ENCODE measurements around the gene SYDE1.
"Not testable (repeated sequence)": the region's sequence is repeated elsewhere in the genome, so short reads cannot be mapped to it uniquely, and the experiment has no call there.

DNA sequence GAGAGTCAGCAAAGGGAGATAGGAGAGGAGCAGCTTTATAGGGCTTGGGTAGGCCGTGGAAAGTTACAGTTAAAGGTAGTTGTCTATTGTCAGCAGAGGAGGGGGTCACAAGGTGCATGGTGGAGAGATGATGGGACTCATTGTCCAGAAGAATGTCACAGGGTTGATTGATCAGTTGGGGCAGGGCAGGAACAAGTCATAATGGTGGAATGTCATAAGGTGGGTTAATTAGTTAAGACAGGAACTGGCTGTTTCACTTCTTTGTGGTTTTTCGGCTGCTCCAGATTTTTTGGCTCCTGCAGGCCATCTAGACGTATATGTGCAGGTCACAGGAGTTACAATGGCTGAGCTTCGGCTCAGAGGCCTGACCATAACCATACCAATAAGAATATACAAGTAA is 36.8 kb upstream of the SYDE1 start:
- not testable (repeated sequence) for TF ChIP-seq EZH2phosphoT487 (IDR thresholded peaks at IDR 0.05; ENCODE audit: insufficient read depth, low read depth); EZH2 (IDR thresholded peaks at IDR 0.05; ENCODE audit: insufficient read depth, poor library complexity, severe bottlenecking)

Measured in GM23248 (cell line).